ENCODE measurements around the gene NTSR2. TPM values are rescaled to one million over a fixed set of nuclear protein-coding genes. Genes with fewer than 3 reads are reported as not detected.

NTSR2 gene
- total RNA-seq, 5 donors from 2014 or later (not counting 1 experiment from before 2014, with no cell fraction given), result not detected

GRCh38 chr2:11640132-11640531, 29.9 kb downstream of the NTSR2 start:
- H3K9me3 ChIP-seq, result no peaks in the 10 kb centered on the region
- 97% methylated on average over 27 of the region's 27 CpGs for WGBS (ENCODE audit: insufficient coverage)
- H3K27me3 Mint-ChIP-seq, result peaks cover 7 to 25% of the 10 kb centered on the region in 2 donors
- H3K27me3 ChIP-seq (replicated peaks in 1 of 2; ENCODE audit: control insufficient read depth in 2 of 2, extremely low read depth in 1 of 2, insufficient read depth in 2 of 2, low read length in 1 of 2), result peaks cover 0 to 14% of the 10 kb centered on the region in 2 experiments
- no peaks in the 10 kb centered on the region for H3K36me3 Mint-ChIP-seq
- H3K9me3 Mint-ChIP-seq, result no peaks in the 10 kb centered on the region
- H3K36me3 ChIP-seq (ENCODE audit: control insufficient read depth in 2 of 2, extremely low read depth in 1 of 2, insufficient read depth in 1 of 2, low read length in 1 of 2), result no peaks in the 10 kb centered on the region
- H3K27ac ChIP-seq (ENCODE audit: low read length), result no peak overlapping the region
- H3K4me1 Mint-ChIP-seq, result no peaks in the 10 kb centered on the region
- no peak overlapping the region for H3K4me3 ChIP-seq (ENCODE audit: control insufficient read depth in 1 of 2, extremely low read depth in 1 of 2, low read length in 1 of 2)
- no peaks in the 10 kb centered on the region for H3K4me1 ChIP-seq (ENCODE audit: control insufficient read depth in 1 of 2, extremely low read depth in 1 of 2, insufficient read depth in 2 of 2, low read length in 2 of 2)
- no peak overlapping the region for H3K4me3 Mint-ChIP-seq
- no peak overlapping the region for H3K27ac Mint-ChIP-seq
- DNase-seq (no peak), ATAC-seq (replicated peaks in 1 of 4) (no peak)
- ChIA-PET POLR2A (no interaction called here), CTCF (no interaction called here)

- ATAC-seq (replicated peaks in 1 of 4), result no peak
These were observed 30.5 kb downstream of the NTSR2 start for GRCh38 chr2:11639503-11639902.

GRCh38 chr2:11637546-11637945, 32.4 kb downstream of the NTSR2 start:
- no peaks in the 10 kb centered on the region for H3K36me3 Mint-ChIP-seq
- no peak overlapping the region for H3K27ac Mint-ChIP-seq
- Histone ChIP-seq H3K4me3 (ENCODE audit: control insufficient read depth in 1 of 2, extremely low read depth in 1 of 2, low read length in 1 of 2) (no peak overlapping the region), H3K27ac (ENCODE audit: low read length) (no peak overlapping the region), H3K36me3 (ENCODE audit: control insufficient read depth in 2 of 2, extremely low read depth in 1 of 2, insufficient read depth in 1 of 2, low read length in 1 of 2) (no peaks in the 10 kb centered on the region), H3K4me1 (ENCODE audit: control insufficient read depth in 1 of 2, extremely low read depth in 1 of 2, insufficient read depth in 2 of 2, low read length in 2 of 2) (no peaks in the 10 kb centered on the region), H3K9me3 (no peaks in the 10 kb centered on the region), H3K27me3 (replicated peaks in 1 of 2; ENCODE audit: control insufficient read depth in 2 of 2, extremely low read depth in 1 of 2, insufficient read depth in 2 of 2, low read length in 1 of 2) (peaks cover 0 to 17% of the 10 kb centered on the region in 2 experiments)
- H3K4me1 Mint-ChIP-seq, result no peaks in the 10 kb centered on the region
- ATAC-seq (replicated peaks in 1 of 4), result no peak
- CTCF ChIA-PET, result no interaction called here
- no peak for DNase-seq
- no peak overlapping the region for H3K4me3 Mint-ChIP-seq
- no peaks in the 10 kb centered on the region for H3K9me3 Mint-ChIP-seq
- H3K27me3 Mint-ChIP-seq, result peaks cover 4 to 15% of the 10 kb centered on the region in 2 donors
- POLR2A ChIA-PET, result no interaction called here
- 85% methylated on average over 15 of the region's 15 CpGs for WGBS (ENCODE audit: insufficient coverage)

More at GRCh38 chr2:11639503-11639902, 30.5 kb downstream of the NTSR2 start:
- DNase-seq, result no peak
- Mint-ChIP-seq H3K9me3 (no peaks in the 10 kb centered on the region), H3K27me3 (peaks cover 7 to 25% of the 10 kb centered on the region in 2 donors), H3K27ac (no peak overlapping the region), H3K4me3 (no peak overlapping the region), H3K4me1 (no peaks in the 10 kb centered on the region), H3K36me3 (no peaks in the 10 kb centered on the region)
- ChIA-PET POLR2A (no interaction called here), CTCF (no interaction called here)
- Histone ChIP-seq H3K27ac (ENCODE audit: low read length) (no peak overlapping the region), H3K36me3 (ENCODE audit: control insufficient read depth in 2 of 2, extremely low read depth in 1 of 2, insufficient read depth in 1 of 2, low read length in 1 of 2) (no peaks in the 10 kb centered on the region), H3K4me1 (ENCODE audit: control insufficient read depth in 1 of 2, extremely low read depth in 1 of 2, insufficient read depth in 2 of 2, low read length in 2 of 2) (no peaks in the 10 kb centered on the region), H3K4me3 (ENCODE audit: control insufficient read depth in 1 of 2, extremely low read depth in 1 of 2, low read length in 1 of 2) (no peak overlapping the region), H3K27me3 (replicated peaks in 1 of 2; ENCODE audit: control insufficient read depth in 2 of 2, extremely low read depth in 1 of 2, insufficient read depth in 2 of 2, low read length in 1 of 2) (peaks cover 0 to 14% of the 10 kb centered on the region in 2 experiments), H3K9me3 (no peaks in the 10 kb centered on the region)
- 57% methylated on average over 5 of the region's 5 CpGs for WGBS (ENCODE audit: insufficient coverage)

GRCh38 chr2:11636593-11637295, 33.3 kb downstream of the NTSR2 start:
- Histone ChIP-seq H3K27me3 (replicated peaks in 1 of 2; ENCODE audit: control insufficient read depth in 2 of 2, extremely low read depth in 1 of 2, insufficient read depth in 2 of 2, low read length in 1 of 2) (peaks cover 0 to 18% of the 10 kb centered on the region in 2 experiments), H3K36me3 (ENCODE audit: control insufficient read depth in 2 of 2, extremely low read depth in 1 of 2, insufficient read depth in 1 of 2, low read length in 1 of 2) (no peaks in the 10 kb centered on the region), H3K9me3 (no peaks in the 10 kb centered on the region), H3K4me3 (ENCODE audit: control insufficient read depth in 1 of 2, extremely low read depth in 1 of 2, low read length in 1 of 2) (no peak overlapping the region), H3K4me1 (ENCODE audit: control insufficient read depth in 1 of 2, extremely low read depth in 1 of 2, insufficient read depth in 2 of 2, low read length in 2 of 2) (no peaks in the 10 kb centered on the region), H3K27ac (ENCODE audit: low read length) (no peak overlapping the region)
- Mint-ChIP-seq H3K4me1 (no peaks in the 10 kb centered on the region), H3K9me3 (no peaks in the 10 kb centered on the region), H3K27ac (no peak overlapping the region), H3K27me3 (peaks cover 4 to 15% of the 10 kb centered on the region in 2 donors), H3K4me3 (no peak overlapping the region), H3K36me3 (no peaks in the 10 kb centered on the region)
- WGBS (ENCODE audit: insufficient coverage), result 79% methylated on average over 9 of the region's 11 CpGs
- DNase-seq, result no peak
- CTCF ChIA-PET, result no interaction called here
- POLR2A ChIA-PET, result no interaction called here
- ATAC-seq (replicated peaks in 1 of 4), result no peak

- Histone ChIP-seq H3K9me3 (no peaks in the 10 kb centered on the region), H3K4me1 (ENCODE audit: control insufficient read depth in 1 of 2, extremely low read depth in 1 of 2, insufficient read depth in 2 of 2, low read length in 2 of 2) (no peaks in the 10 kb centered on the region), H3K27me3 (replicated peaks in 1 of 2; ENCODE audit: control insufficient read depth in 2 of 2, extremely low read depth in 1 of 2, insufficient read depth in 2 of 2, low read length in 1 of 2) (peaks cover 0 to 14% of the 10 kb centered on the region in 2 experiments), H3K36me3 (ENCODE audit: control insufficient read depth in 2 of 2, extremely low read depth in 1 of 2, insufficient read depth in 1 of 2, low read length in 1 of 2) (no peaks in the 10 kb centered on the region), H3K4me3 (ENCODE audit: control insufficient read depth in 1 of 2, extremely low read depth in 1 of 2, low read length in 1 of 2) (no peak overlapping the region), H3K27ac (ENCODE audit: low read length) (no peak overlapping the region)
- H3K4me3 Mint-ChIP-seq, result no peak overlapping the region
- 94% methylated on average over 8 of the region's 15 CpGs for WGBS (ENCODE audit: insufficient coverage)
- DNase-seq, result no peak
- H3K4me1 Mint-ChIP-seq, result no peaks in the 10 kb centered on the region
- no peaks in the 10 kb centered on the region for H3K36me3 Mint-ChIP-seq
- no peaks in the 10 kb centered on the region for H3K9me3 Mint-ChIP-seq
- peaks cover 4 to 11% of the 10 kb centered on the region in 2 donors for H3K27me3 Mint-ChIP-seq
- H3K27ac Mint-ChIP-seq, result no peak overlapping the region
- CTCF ChIA-PET, result no interaction called here
- ATAC-seq (replicated peaks in 1 of 4), result no peak
- POLR2A ChIA-PET, result no interaction called here
These were observed 34.9 kb downstream of the NTSR2 start for GRCh38 chr2:11635141-11635540.

GRCh38 chr2:11634584-11634983, 35.4 kb downstream of the NTSR2 start:
- Histone ChIP-seq H3K27me3 (replicated peaks in 1 of 2; ENCODE audit: control insufficient read depth in 2 of 2, extremely low read depth in 1 of 2, insufficient read depth in 2 of 2, low read length in 1 of 2) (peaks cover 0 to 9% of the 10 kb centered on the region in 2 experiments), H3K4me1 (ENCODE audit: control insufficient read depth in 1 of 2, extremely low read depth in 1 of 2, insufficient read depth in 2 of 2, low read length in 2 of 2) (no peaks in the 10 kb centered on the region), H3K36me3 (ENCODE audit: control insufficient read depth in 2 of 2, extremely low read depth in 1 of 2, insufficient read depth in 1 of 2, low read length in 1 of 2) (no peaks in the 10 kb centered on the region), H3K9me3 (no peaks in the 10 kb centered on the region), H3K4me3 (ENCODE audit: control insufficient read depth in 1 of 2, extremely low read depth in 1 of 2, low read length in 1 of 2) (no peak overlapping the region), H3K27ac (ENCODE audit: low read length) (no peak overlapping the region)
- no peak for DNase-seq
- POLR2A ChIA-PET, result no interaction called here
- no peaks in the 10 kb centered on the region for H3K9me3 Mint-ChIP-seq
- no peak for ATAC-seq (replicated peaks in 1 of 4)
- H3K4me3 Mint-ChIP-seq, result no peak overlapping the region
- H3K27me3 Mint-ChIP-seq, result peaks cover 4 to 7% of the 10 kb centered on the region in 2 donors
- no peak overlapping the region for H3K27ac Mint-ChIP-seq
- no peaks in the 10 kb centered on the region for H3K4me1 Mint-ChIP-seq
- no peaks in the 10 kb centered on the region for H3K36me3 Mint-ChIP-seq
- 92% methylated on average over 8 of the region's 15 CpGs for WGBS (ENCODE audit: insufficient coverage)
- CTCF ChIA-PET, result no interaction called here

Data from T-cell (primary cell).